H9 (cell line): ENCODE data around the gene MAP3K7CL. TPM values are rescaled to one million over a fixed set of nuclear protein-coding genes. Genes with fewer than 3 reads are reported as not detected.

Source experiments
- DNase-seq: peaks from one replicate; pipeline ENCODE4 v3.0.0-alpha.2; 2017
- H2AFZ ChIP-seq: one replicate; pipeline ENCODE4 v1.6.1; 2013; ENCODE audit warnings: mild to moderate bottlenecking, low read length, control low read depth, moderate library complexity
- H2AK5ac ChIP-seq: 2 replicates; pipeline ENCODE4 v1.6.1; 2013; ENCODE audit warnings: low read length, control low read depth, mixed read lengths; ENCODE audit not compliant: insufficient read length
- H2BK120ac ChIP-seq: one replicate; pipeline ENCODE4 v1.6.1; 2013; ENCODE audit warnings: low read depth, mild to moderate bottlenecking, low read length, control low read depth, inconsistent platforms; ENCODE audit not compliant: poor library complexity, severe bottlenecking
- H2BK12ac ChIP-seq: 2 replicates; pipeline ENCODE4 v1.6.1; 2013; ENCODE audit warnings: low read length, control low read depth, mixed read lengths, low read depth; ENCODE audit not compliant: insufficient read length
- H2BK15ac ChIP-seq: 2 replicates; pipeline ENCODE4 v1.6.1; 2013; ENCODE audit warnings: low read depth, low read length, control low read depth
- H2BK20ac ChIP-seq: one replicate; pipeline ENCODE4 v1.6.1; 2013; ENCODE audit warnings: low read depth, mild to moderate bottlenecking, low read length, control low read depth, inconsistent platforms; ENCODE audit not compliant: poor library complexity, severe bottlenecking
- H2BK5ac ChIP-seq: 2 replicates; pipeline ENCODE4 v1.6.1; 2013; ENCODE audit warnings: low read length, control low read depth, mixed read lengths; ENCODE audit not compliant: insufficient read length
- H3K14ac ChIP-seq: 2 replicates; pipeline ENCODE4 v1.6.1; 2013; ENCODE audit warnings: low read length, control low read depth; ENCODE audit not compliant: insufficient read depth
- H3K18ac ChIP-seq: 2 replicates; pipeline ENCODE4 v1.6.1; 2013; ENCODE audit warnings: low read depth, mild to moderate bottlenecking, mixed read lengths, low read length, control low read depth; ENCODE audit not compliant: insufficient read length
- H3K23ac ChIP-seq: 2 replicates; pipeline ENCODE4 v1.6.1; 2013; ENCODE audit warnings: low read length, control low read depth, mixed read lengths, low read depth; ENCODE audit not compliant: insufficient read length
- H3K23me2 ChIP-seq: 2 replicates; pipeline ENCODE4 v1.6.1; 2013; ENCODE audit warnings: low read depth, mild to moderate bottlenecking, mixed read lengths, low read length, control low read depth; ENCODE audit not compliant: insufficient read length, poor library complexity, severe bottlenecking
- H3K27ac ChIP-seq: 2 replicates; pipeline ENCODE4 v1.5.1; 2013; ENCODE audit warnings: low read length, control low read depth, mixed read lengths, low read depth; ENCODE audit not compliant: insufficient read length
- H3K27me3 ChIP-seq: 2 replicates; pipeline ENCODE4 v1.6.1; 2013; ENCODE audit warnings: low read length, control low read depth, inconsistent platforms; ENCODE audit not compliant: insufficient read depth
- H3K4ac ChIP-seq: 2 replicates; pipeline ENCODE4 v1.6.1; 2013; ENCODE audit warnings: low read depth, mild to moderate bottlenecking, control low read depth, inconsistent platforms, low read length, moderate library complexity
- H3K4me1 ChIP-seq: 2 replicates; pipeline ENCODE4 v1.6.1; 2013; ENCODE audit warnings: low read length, control low read depth, inconsistent platforms; ENCODE audit not compliant: insufficient read depth
- H3K4me2 ChIP-seq: 2 replicates; pipeline ENCODE4 v1.6.1; 2013; ENCODE audit warnings: low read length, control low read depth, mixed read lengths; ENCODE audit not compliant: insufficient read length, insufficient read depth
- H3K56ac ChIP-seq: 2 replicates; pipeline ENCODE4 v1.6.1; 2013; ENCODE audit warnings: low read depth, mild to moderate bottlenecking, mixed read lengths, low read length, control low read depth; ENCODE audit not compliant: insufficient read length
- H3K79me1 ChIP-seq: 2 replicates; pipeline ENCODE4 v1.6.1; 2013; ENCODE audit warnings: low read depth, mild to moderate bottlenecking, moderate library complexity, low read length, control low read depth, inconsistent platforms; ENCODE audit not compliant: insufficient read depth, poor library complexity, severe bottlenecking
- H3K79me2 ChIP-seq: 2 replicates; pipeline ENCODE4 v1.6.1; 2013; ENCODE audit warnings: low read length, control low read depth, inconsistent platforms; ENCODE audit not compliant: insufficient read depth
- H3K9ac ChIP-seq: 2 replicates; pipeline ENCODE4 v1.6.1; 2013; ENCODE audit warnings: low read length, control low read depth, mixed read lengths; ENCODE audit not compliant: insufficient read length; ENCODE audit errors: extremely low read depth
- H3K9me3 ChIP-seq: one replicate; pipeline ENCODE4 v1.6.1; 2013; ENCODE audit warnings: low read depth, low read length, inconsistent platforms; ENCODE audit not compliant: control insufficient read depth
- H3T11ph ChIP-seq: one replicate; pipeline ENCODE4 v1.6.1; 2013; ENCODE audit warnings: mild to moderate bottlenecking, low read length, control low read depth, inconsistent platforms
- H4K20me1 ChIP-seq: one replicate; pipeline ENCODE4 v1.6.1; 2013; ENCODE audit not compliant: control insufficient read depth, insufficient read length, insufficient read depth
- H4K5ac ChIP-seq: 2 replicates; pipeline ENCODE4 v1.6.1; 2013; ENCODE audit warnings: low read depth, mild to moderate bottlenecking, mixed read lengths, low read length, control low read depth; ENCODE audit not compliant: insufficient read length
- H4K8ac ChIP-seq: replicated peaks from 2 replicates; pipeline ENCODE4 v1.6.1; 2013; ENCODE audit warnings: low read length, control low read depth, mixed read lengths, low read depth; ENCODE audit not compliant: insufficient read length
- H4K91ac ChIP-seq: 2 replicates; pipeline ENCODE4 v1.6.1; 2013; ENCODE audit warnings: low read depth, mild to moderate bottlenecking, moderate library complexity, mixed read lengths, low read length, control low read depth; ENCODE audit not compliant: insufficient read length
- H3K27ac Mint-ChIP-seq, 3 experiments: 2 replicates in 2 of 3; 3 replicates in 1 of 3; pipeline ENCODE4 v1.8.0; 2020 to 2021; ENCODE audit warnings: mixed read lengths in 3 of 3, mild to moderate bottlenecking in 1 of 3, moderate library complexity in 1 of 3
- H3K27me3 Mint-ChIP-seq: 2 replicates; pipeline ENCODE4 v1.8.0; 2021; ENCODE audit warnings: low read depth, mild to moderate bottlenecking, moderate library complexity, mixed read lengths
- H3K36me3 Mint-ChIP-seq, 3 experiments: 2 replicates in 2 of 3; 3 replicates in 1 of 3; pipeline ENCODE4 v1.8.0; 2020 to 2021; ENCODE audit warnings: low read depth in 3 of 3, mixed read lengths in 3 of 3; ENCODE audit not compliant: insufficient read depth in 1 of 3
- H3K4me1 Mint-ChIP-seq, 2 experiments: 2 replicates each; pipeline ENCODE4 v1.8.0; 2020; ENCODE audit warnings: mixed read lengths in 2 of 2
- H3K4me3 Mint-ChIP-seq, 2 experiments: 2 replicates in 1 of 2; 3 replicates in 1 of 2; pipeline ENCODE4 v1.8.0; 2020 to 2021; ENCODE audit warnings: mild to moderate bottlenecking in 2 of 2, mixed read lengths in 2 of 2, moderate library complexity in 1 of 2
- H3K9me3 Mint-ChIP-seq, 2 experiments: 2 replicates in 1 of 2; 3 replicates in 1 of 2; pipeline ENCODE4 v1.8.0; 2020; ENCODE audit warnings: mild to moderate bottlenecking in 2 of 2, mixed read lengths in 2 of 2, moderate library complexity in 1 of 2
- CTCF ChIP-seq: fragments of 200-600 bp; sonication (generic); conservative IDR thresholded peaks from 3 replicates; pipeline ENCODE4 v1.8.0; 2021; ENCODE audit warnings: antibody characterized with exemption, mild to moderate bottlenecking
- WGBS: extraction: QIAGEN DNeasy Blood & Tissue Kit; methylation state at CpG from one replicate; pipeline ENCODE4 v1.1.7; 2013; ENCODE audit warnings: missing lambda C conversion rate, low lambda C conversion rate, mixed read lengths; ENCODE audit not compliant: insufficient read length; ENCODE audit errors: extremely low coverage; 5-methylcytosine and 5-hydroxymethylcytosine counted together
- total RNA-seq: library from RNA; stranded (reverse); gene quantifications from 2 replicates; pipeline ENCODE4 v1.2.1, GENCODE V29; 2021

The MAP3K7CL gene
- total RNA-seq, 1 experiment from 2014 or later, result not detected

- no peak overlapping the region for H2BK12ac ChIP-seq
- no peak for DNase-seq
- no peaks in the 10 kb centered on the region; the same call in 1 of the 2 replicates for H3K4me1 ChIP-seq
- Mint-ChIP-seq H3K4me3 (no peak overlapping the region), H3K4me1 (0 out of 4 replicates have a peak, but pooled peaks cover 0 to 3% of the 10 kb centered on the region in 2 experiments), H3K27ac (peak overlapping the region in 1 of 3 experiments; percentile 57; a peak in 2 of 7 replicates), H3K27me3 (no peaks in the 10 kb centered on the region), H3K9me3 (no peaks in the 10 kb centered on the region), H3K36me3 (no peaks in the 10 kb centered on the region)
- no peak for TF ChIP-seq CTCF
- no peak overlapping the region for H3T11ph ChIP-seq
- no peaks in the 10 kb centered on the region for H3K27me3 ChIP-seq
- H4K5ac ChIP-seq, result no peak overlapping the region
- H3K9ac ChIP-seq, result no peak overlapping the region
- H3K27ac ChIP-seq, result no peak overlapping the region
- H3K9me3 ChIP-seq, result no peaks in the 10 kb centered on the region
- H3K14ac ChIP-seq, result no peak overlapping the region
- H3K23ac ChIP-seq, result no peak overlapping the region
- H4K91ac ChIP-seq, result no peak overlapping the region
- H2BK15ac ChIP-seq, result no peak overlapping the region
- no peaks in the 10 kb centered on the region for H3K23me2 ChIP-seq
- no peak overlapping the region for H2BK120ac ChIP-seq
- H3K4ac ChIP-seq, result no peak overlapping the region
- H2AK5ac ChIP-seq, result no peak overlapping the region
- H3K56ac ChIP-seq, result no peak overlapping the region
- no CpG with 5 or more reads among the region's 9 CpGs for WGBS
- no peak overlapping the region for H4K8ac ChIP-seq
- no peaks in the 10 kb centered on the region for H4K20me1 ChIP-seq
- H3K4me2 ChIP-seq, result no peak overlapping the region
- no peak overlapping the region for H3K18ac ChIP-seq
- no peak overlapping the region for H2BK20ac ChIP-seq
- H3K79me2 ChIP-seq, result no peaks in the 10 kb centered on the region
- no peaks in the 10 kb centered on the region for H3K79me1 ChIP-seq
- H2AFZ ChIP-seq, result no peak overlapping the region
- H2BK5ac ChIP-seq, result no peak overlapping the region
Observed at GRCh38 chr21:29163341-29164115, 33.1 kb downstream of the MAP3K7CL start.
